Body of pancreas (tissue), 4 donors: ENCODE measurements around the gene ADA.

Source experiments
- POLR2A ChIP-seq, 3 donors: fragments of 450-650 bp; IDR thresholded peaks; one replicate each; pipeline ENCODE4 v1.6.1; 2016; ENCODE audit warnings: antibody characterized with exemption in 3 of 3, mild to moderate bottlenecking in 2 of 3
- TF ChIP-seq, protein P1 (sequence below), 7 experiments: fragments of 450-650 bp in 4 of 7; fragments of 200-600 bp in 3 of 7; sonication (generic) in 3 of 7; IDR thresholded peaks; one replicate each; pipeline ENCODE4 v1.5.1; 2016 to 2019; ENCODE audit warnings: antibody characterized with exemption in 7 of 7

DNA sequence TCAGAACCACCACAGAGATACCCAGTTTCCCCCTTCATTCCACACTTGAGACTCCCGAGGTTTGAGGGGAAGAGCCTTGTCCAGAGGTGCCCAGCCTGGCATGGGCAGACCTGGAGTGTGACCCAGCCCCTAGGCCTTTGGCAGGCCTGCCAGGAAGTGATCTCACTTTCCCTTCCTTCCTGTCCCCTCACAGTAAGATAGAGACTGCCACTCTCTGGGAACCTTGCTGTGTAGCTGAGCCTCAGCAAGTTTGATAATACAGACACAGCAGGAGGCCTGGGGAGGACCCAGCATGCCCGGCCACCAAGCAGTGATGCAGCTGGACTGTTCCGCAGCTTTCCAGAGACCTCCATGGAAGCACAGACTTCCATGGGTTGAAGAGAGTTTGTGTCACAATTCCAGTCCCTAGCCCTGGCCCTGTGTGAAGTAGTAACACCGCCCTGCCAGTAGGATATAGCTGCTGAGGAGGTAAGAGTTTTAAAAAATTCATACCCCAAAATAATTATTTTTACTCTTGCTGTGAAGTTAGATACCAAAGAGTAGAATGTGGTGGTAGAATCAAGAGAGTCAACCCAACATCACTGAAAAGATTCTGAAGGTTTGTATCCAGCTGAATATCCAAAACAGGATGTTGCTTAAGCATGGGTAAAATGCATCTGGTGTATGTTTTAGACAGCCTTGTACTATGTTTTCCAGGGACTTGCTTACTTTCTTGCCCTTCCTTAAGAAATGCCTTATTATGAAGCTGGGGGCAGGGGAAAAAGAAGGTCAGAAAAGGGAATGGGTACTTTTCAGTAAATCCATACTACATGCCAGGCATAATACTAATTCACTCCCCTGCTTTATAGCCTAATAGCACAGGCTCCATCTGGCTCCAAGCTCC lies 52.8 kb downstream of the ADA start:
- TF ChIP-seq, protein P1, sequence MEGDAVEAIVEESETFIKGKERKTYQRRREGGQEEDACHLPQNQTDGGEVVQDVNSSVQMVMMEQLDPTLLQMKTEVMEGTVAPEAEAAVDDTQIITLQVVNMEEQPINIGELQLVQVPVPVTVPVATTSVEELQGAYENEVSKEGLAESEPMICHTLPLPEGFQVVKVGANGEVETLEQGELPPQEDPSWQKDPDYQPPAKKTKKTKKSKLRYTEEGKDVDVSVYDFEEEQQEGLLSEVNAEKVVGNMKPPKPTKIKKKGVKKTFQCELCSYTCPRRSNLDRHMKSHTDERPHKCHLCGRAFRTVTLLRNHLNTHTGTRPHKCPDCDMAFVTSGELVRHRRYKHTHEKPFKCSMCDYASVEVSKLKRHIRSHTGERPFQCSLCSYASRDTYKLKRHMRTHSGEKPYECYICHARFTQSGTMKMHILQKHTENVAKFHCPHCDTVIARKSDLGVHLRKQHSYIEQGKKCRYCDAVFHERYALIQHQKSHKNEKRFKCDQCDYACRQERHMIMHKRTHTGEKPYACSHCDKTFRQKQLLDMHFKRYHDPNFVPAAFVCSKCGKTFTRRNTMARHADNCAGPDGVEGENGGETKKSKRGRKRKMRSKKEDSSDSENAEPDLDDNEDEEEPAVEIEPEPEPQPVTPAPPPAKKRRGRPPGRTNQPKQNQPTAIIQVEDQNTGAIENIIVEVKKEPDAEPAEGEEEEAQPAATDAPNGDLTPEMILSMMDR (IDR thresholded peaks at IDR 0.05), result no peak
- TF ChIP-seq POLR2A (IDR thresholded peaks at IDR 0.05), result no peak
